Gastrocnemius medialis (tissue), 4 donors: ENCODE data around the gene NKX3-2. TPM values are rescaled to one million over a fixed set of nuclear protein-coding genes. Genes with fewer than 3 reads are reported as not detected.

Experiments
- ATAC-seq, 2 donors: fragments of 150-250 bp; one replicate each; pipeline ENCODE4 v1.9.1; 2016
- DNase-seq, 2 donors: peaks; one replicate each; pipeline ENCODE4 v3.0.0-alpha.2; 2019
- H3K27ac ChIP-seq, 4 donors: fragments of 200-600 bp; sonication (generic); 1 replicate in 1 of 4; 2 replicates in 3 of 4; pipeline ENCODE4 v1.5.1; 2016 to 2018; ENCODE audit warnings: mild to moderate bottlenecking in 2 of 4, moderate library complexity in 1 of 4
- H3K27me3 ChIP-seq, 3 donors: fragments of 200-600 bp; sonication (generic) in 2 of 3; 1 replicate in 1 of 3; 2 replicates in 2 of 3; pipeline versions ENCODE4 v1.5.1 to v1.6.0; 2016 to 2019; ENCODE audit warnings: mild to moderate bottlenecking in 1 of 3, moderate library complexity in 1 of 3
- H3K36me3 ChIP-seq, 2 donors: fragments of 200-600 bp; sonication (generic) in 1 of 2; one replicate each; pipeline ENCODE4 v1.5.1; 2017 to 2018
- H3K4me1 ChIP-seq, 2 donors: fragments of 200-600 bp; sonication (generic) in 1 of 2; one replicate each; pipeline ENCODE4 v1.5.1; 2016 to 2017; ENCODE audit warnings: mild to moderate bottlenecking in 2 of 2
- H3K4me3 ChIP-seq, 4 donors: fragments of 200-600 bp; sonication (generic) in 3 of 4; 1 replicate in 1 of 4; 2 replicates in 3 of 4; pipeline ENCODE4 v1.5.1; 2016 to 2019; ENCODE audit warnings: mild to moderate bottlenecking in 2 of 4
- H3K9me3 ChIP-seq, 3 donors: fragments of 200-600 bp; sonication (generic) in 2 of 3; 1 replicate in 1 of 3; 2 replicates in 2 of 3; pipeline ENCODE4 v1.5.1; 2016 to 2019
- POLR2A ChIP-seq, 2 donors: fragments of 450-650 bp; IDR thresholded peaks; one replicate each; pipeline ENCODE4 v1.6.1; 2017; ENCODE audit warnings: antibody characterized with exemption in 2 of 2, mild to moderate bottlenecking in 2 of 2, moderate library complexity in 2 of 2
- in situ Hi-C, 4 donors: fragments of 200-750 bp; cut with MboI; loops; one replicate each; pipeline versions ENCODE4 v1.15.0 to v1.8.0; 2017; ENCODE audit warnings: low sequenced_read_pairs in 4 of 4
- intact Hi-C: fragments of 100-400 bp; cut with DNase I; formaldehyde crosslinking; loops from one replicate; pipeline ENCODE4 v1.15.1; 2023; ENCODE audit warnings: low total_unique reads
- total RNA-seq, 4 donors: library from RNA; depleted of rRNA; stranded (reverse); fragments of >200 nt; gene quantifications; one replicate each; pipeline versions ENCODE4 v1.1.0 to v1.2.3, GENCODE V29; 2016
- TF ChIP-seq, protein P1 (sequence below), 5 experiments: fragments of 450-650 bp in 3 of 5; fragments of 200-600 bp in 2 of 5; sonication (generic) in 2 of 5; IDR thresholded peaks in 4 of 5; conservative IDR thresholded peaks in 1 of 5; 1 replicate in 4 of 5; 2 replicates in 1 of 5; pipeline ENCODE4 v1.5.1; 2016 to 2019; ENCODE audit warnings: antibody characterized with exemption in 5 of 5, mild to moderate bottlenecking in 3 of 5, moderate library complexity in 3 of 5

NKX3-2 gene
- total RNA-seq, 4 donors from 2014 or later: not detected

DNA sequence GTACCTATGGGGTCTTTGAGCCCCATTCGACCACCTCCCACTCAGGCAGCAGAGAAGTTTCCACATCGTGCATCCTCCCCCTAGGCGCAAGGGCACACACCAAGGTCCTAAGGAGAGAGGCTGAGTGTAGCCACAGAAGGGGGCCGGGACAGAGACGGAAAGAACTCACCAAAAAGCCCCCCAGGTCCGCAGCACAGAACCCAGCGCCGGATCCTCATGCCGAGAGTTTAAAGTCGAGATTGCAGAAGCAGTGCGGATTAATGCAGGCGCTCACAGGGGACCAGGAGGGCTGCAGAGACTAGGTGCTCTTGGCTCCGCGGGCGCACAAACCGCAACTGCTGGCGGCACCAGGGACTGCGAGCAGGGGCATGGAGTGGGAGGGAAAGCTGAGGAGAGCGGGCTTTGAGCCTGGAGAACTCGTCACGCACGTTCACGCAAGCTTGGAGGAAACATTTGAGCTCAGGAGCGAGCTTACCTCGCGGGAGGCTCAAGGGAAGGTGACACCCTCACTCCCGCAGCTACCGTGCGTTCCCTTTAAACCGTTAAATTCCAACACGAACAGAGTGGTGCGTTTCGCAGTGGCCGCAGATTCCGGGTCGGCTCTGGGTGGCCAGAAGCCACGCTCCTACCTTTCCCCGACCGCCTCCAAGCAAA is 8.5 kb downstream of the NKX3-2 start:
- TF ChIP-seq, protein P1, sequence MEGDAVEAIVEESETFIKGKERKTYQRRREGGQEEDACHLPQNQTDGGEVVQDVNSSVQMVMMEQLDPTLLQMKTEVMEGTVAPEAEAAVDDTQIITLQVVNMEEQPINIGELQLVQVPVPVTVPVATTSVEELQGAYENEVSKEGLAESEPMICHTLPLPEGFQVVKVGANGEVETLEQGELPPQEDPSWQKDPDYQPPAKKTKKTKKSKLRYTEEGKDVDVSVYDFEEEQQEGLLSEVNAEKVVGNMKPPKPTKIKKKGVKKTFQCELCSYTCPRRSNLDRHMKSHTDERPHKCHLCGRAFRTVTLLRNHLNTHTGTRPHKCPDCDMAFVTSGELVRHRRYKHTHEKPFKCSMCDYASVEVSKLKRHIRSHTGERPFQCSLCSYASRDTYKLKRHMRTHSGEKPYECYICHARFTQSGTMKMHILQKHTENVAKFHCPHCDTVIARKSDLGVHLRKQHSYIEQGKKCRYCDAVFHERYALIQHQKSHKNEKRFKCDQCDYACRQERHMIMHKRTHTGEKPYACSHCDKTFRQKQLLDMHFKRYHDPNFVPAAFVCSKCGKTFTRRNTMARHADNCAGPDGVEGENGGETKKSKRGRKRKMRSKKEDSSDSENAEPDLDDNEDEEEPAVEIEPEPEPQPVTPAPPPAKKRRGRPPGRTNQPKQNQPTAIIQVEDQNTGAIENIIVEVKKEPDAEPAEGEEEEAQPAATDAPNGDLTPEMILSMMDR (IDR thresholded peaks at IDR 0.05 in 4 of 5, conservative IDR thresholded peaks at IDR 0.05 in 1 of 5): no peak
- Histone ChIP-seq H3K27me3 (peaks cover 96 to 99% (median 99%) of the 10 kb centered on the region in 3 donors), H3K4me3 (peak overlapping the region in 1 of 4 donors; percentile 9), H3K9me3 (no peaks in the 10 kb centered on the region), H3K4me1 (peaks cover 11 to 14% of the 10 kb centered on the region in 2 donors), H3K36me3 (no peaks in the 10 kb centered on the region), H3K27ac (no peak overlapping the region)
- DNase-seq (no peak), ATAC-seq (no peak)
- in situ Hi-C loops: loop anchor here in 1 of 4 donors (25.0 kb wide), 1 partner anchor 799 kb away; no protein-coding TSS in a partner anchor
- intact Hi-C loops: no loop called here

DNA sequence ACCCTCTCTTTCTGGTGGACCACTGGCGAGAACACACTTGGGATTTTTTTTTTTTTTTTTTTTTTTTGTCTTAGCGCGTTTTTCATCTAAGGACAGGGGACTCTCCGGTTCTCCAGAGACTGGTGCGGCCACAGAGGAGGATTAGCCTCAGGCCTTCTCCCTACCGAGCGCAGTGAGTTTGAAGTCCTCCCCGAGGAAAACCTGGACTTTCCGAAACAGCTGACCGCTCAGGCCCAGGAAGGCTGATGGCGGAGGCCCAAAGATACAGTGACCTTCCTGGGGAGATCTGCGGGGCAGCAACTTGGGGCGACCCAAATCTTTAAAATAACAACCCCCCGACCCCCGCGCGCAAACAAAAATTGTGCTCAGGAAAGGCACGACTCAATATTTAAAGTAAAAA is 9.2 kb downstream of the NKX3-2 start:
- TF ChIP-seq, protein P1 (IDR thresholded peaks at IDR 0.05 in 4 of 5, conservative IDR thresholded peaks at IDR 0.05 in 1 of 5): no peak
- TF ChIP-seq POLR2A (IDR thresholded peaks at IDR 0.05): no peak
- Histone ChIP-seq H3K9me3 (no peaks in the 10 kb centered on the region), H3K36me3 (no peaks in the 10 kb centered on the region), H3K4me1 (peaks cover 11% of the 10 kb centered on the region in 2 donors), H3K27me3 (peaks cover 96 to 99% (median 99%) of the 10 kb centered on the region in 3 donors), H3K4me3 (peak overlapping the region in 1 of 4 donors; percentile 10), H3K27ac (no peak overlapping the region)
- DNase-seq: no peak
- intact Hi-C loops (no loop called here), in situ Hi-C loops (loop anchor here in 1 of 4 donors (25.0 kb wide), 1 partner anchor 798 kb away; no protein-coding TSS in a partner anchor)
- no peak for ATAC-seq

DNA sequence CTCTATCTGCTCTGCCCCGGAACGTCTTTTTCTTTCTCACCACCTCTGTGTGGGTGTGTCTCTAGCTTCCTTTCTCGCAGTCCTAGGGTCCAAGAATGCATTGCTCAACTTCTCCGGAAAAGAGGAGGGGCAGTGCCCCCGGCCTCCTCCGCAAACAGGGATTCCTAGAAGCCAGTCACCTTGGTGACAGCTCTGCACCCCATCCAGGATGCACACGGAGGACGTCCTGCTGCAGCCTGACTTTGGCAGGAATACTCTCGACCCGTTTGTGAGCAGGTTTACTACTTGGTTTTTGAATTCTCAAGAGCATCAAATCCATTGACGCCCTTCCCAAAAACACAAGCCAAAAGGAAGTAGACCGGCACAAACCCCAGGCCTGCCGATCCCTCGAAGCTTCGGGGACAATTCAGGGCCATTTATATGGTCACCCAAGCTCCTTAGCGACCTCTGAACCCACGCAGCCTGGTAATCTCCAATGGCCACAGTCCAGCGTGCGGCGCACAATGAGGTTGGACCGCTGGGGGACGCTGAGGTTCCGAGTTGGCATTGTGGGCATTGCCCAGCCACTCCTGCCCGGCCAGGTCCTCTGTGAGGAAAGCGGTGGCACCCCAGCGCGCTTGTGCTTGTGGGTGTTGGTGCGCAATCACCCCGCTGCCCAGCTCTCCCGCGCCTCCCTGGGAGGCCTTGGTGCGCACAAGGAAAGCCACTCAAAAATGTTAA is 9.8 kb downstream of the NKX3-2 start:
- intact Hi-C loops: no loop called here
- TF ChIP-seq, protein P1 (IDR thresholded peaks at IDR 0.05 in 4 of 5, conservative IDR thresholded peaks at IDR 0.05 in 1 of 5): no peak
- no peak for TF ChIP-seq POLR2A (IDR thresholded peaks at IDR 0.05)
- peak overlapping the region in 1 of 4 donors; percentile 10 for H3K4me3 ChIP-seq
- no peak for DNase-seq
- no peak for ATAC-seq
- no peak overlapping the region for H3K27ac ChIP-seq
- in situ Hi-C loops: loop anchor here in 1 of 4 donors (25.0 kb wide), 1 partner anchor 797 kb away; no protein-coding TSS in a partner anchor
- H3K4me1 ChIP-seq: peaks cover 5 to 6% of the 10 kb centered on the region in 2 donors
- no peaks in the 10 kb centered on the region for H3K9me3 ChIP-seq
- peaks cover 96 to 99% (median 99%) of the 10 kb centered on the region in 3 donors for H3K27me3 ChIP-seq
- H3K36me3 ChIP-seq: no peaks in the 10 kb centered on the region

DNA sequence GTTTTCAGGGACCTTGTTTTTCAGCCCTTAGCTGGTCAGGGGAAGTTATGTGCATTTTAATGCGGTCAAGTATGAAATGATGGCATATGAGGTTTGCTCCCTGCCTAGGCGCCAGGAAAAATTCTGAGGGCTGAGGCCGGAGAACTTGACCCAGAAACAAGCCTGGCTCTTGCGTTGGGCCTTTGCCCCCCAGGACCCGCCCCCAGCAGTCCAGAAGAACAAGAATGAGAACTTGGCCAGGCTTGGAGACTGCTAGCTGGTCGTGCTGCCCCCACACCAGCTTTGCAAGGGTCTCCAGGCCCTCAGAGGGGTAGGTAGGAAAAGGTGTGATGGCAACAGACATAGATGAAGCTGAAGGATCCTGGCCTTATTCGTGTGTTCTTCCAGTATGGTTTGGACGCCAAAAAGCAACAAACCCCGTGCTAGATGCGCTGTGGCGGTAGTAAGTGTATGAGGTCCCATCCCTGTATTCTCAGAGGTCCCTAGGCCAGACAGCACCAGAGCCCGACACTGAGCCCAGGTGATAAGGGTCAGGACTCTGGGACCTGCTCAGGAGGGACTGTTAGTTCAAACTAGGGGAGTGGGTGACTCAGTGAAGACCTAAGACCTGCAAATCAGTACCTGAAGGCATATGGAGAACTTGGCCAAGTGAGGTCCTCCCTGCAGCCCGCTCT is 10.5 kb downstream of the NKX3-2 start:
- Histone ChIP-seq H3K36me3 (no peaks in the 10 kb centered on the region), H3K9me3 (no peaks in the 10 kb centered on the region), H3K27me3 (peaks cover 96 to 99% (median 99%) of the 10 kb centered on the region in 3 donors), H3K27ac (no peak overlapping the region), H3K4me3 (no peak overlapping the region), H3K4me1 (no peaks in the 10 kb centered on the region)
- intact Hi-C loops (no loop called here), in situ Hi-C loops (loop anchor here in 1 of 4 donors (25.0 kb wide), 1 partner anchor 797 kb away; no protein-coding TSS in a partner anchor)
- no peak for DNase-seq
- TF ChIP-seq, protein P1 (IDR thresholded peaks at IDR 0.05 in 4 of 5, conservative IDR thresholded peaks at IDR 0.05 in 1 of 5): no peak
- TF ChIP-seq POLR2A (IDR thresholded peaks at IDR 0.05): no peak
- no peak for ATAC-seq
